Breast epithelium (tissue), 4 donors: ENCODE measurements around the gene NTHL1. TPM values are rescaled to one million over a fixed set of nuclear protein-coding genes. Genes with fewer than 3 reads are reported as not detected.

Experiments used
- DNase-seq, 2 donors: peaks; one replicate each; pipeline ENCODE4 v3.0.0-alpha.2; 2019; ENCODE audit warnings: low spot score in 2 of 2
- H3K27ac ChIP-seq, 2 donors: fragments of 200-600 bp; sonication (generic) in 1 of 2; one replicate each; pipeline ENCODE4 v1.5.1; 2016 to 2019; ENCODE audit warnings: mild to moderate bottlenecking in 1 of 2
- H3K27me3 ChIP-seq, 2 donors: fragments of 200-600 bp; sonication (generic) in 1 of 2; one replicate each; pipeline versions ENCODE4 v1.5.1 to v1.6.0; 2017 to 2019; ENCODE audit warnings: control low read depth in 1 of 2, mild to moderate bottlenecking in 1 of 2
- H3K36me3 ChIP-seq: fragments of 200-600 bp; one replicate; pipeline ENCODE4 v1.5.1; 2019
- H3K4me1 ChIP-seq, 2 donors: fragments of 200-600 bp; sonication (generic); one replicate each; pipeline ENCODE4 v1.5.1; 2016 to 2019; ENCODE audit warnings: control low read depth in 1 of 2
- H3K4me3 ChIP-seq, 3 donors: fragments of 200-600 bp; sonication (generic); 1 replicate in 2 of 3; 2 replicates in 1 of 3; pipeline ENCODE4 v1.5.1; 2016 to 2019; ENCODE audit warnings: mild to moderate bottlenecking in 3 of 3, moderate library complexity in 2 of 3
- H3K9me3 ChIP-seq, 2 donors: fragments of 200-600 bp; sonication (generic) in 1 of 2; one replicate each; pipeline ENCODE4 v1.5.1; 2016 to 2019; ENCODE audit warnings: control low read depth in 1 of 2
- CTCF ChIP-seq, 3 donors: fragments of 450-650 bp; IDR thresholded peaks; one replicate each; pipeline ENCODE4 v1.5.1; 2016 to 2017; ENCODE audit warnings: antibody characterized with exemption in 3 of 3, mild to moderate bottlenecking in 3 of 3, moderate library complexity in 3 of 3
- POLR2A ChIP-seq: fragments of 450-650 bp; IDR thresholded peaks from one replicate; pipeline ENCODE4 v1.6.1; 2016; ENCODE audit warnings: antibody characterized with exemption, mild to moderate bottlenecking, moderate library complexity
- POLR2AphosphoS5 ChIP-seq, 3 donors: sonication (generic); formaldehyde crosslinking; IDR thresholded peaks; one replicate each; pipeline ENCODE4 v1.6.1; 2017; ENCODE audit warnings: antibody characterized with exemption in 3 of 3
- intact Hi-C: fragments of 100-400 bp; cut with DNase I; formaldehyde crosslinking; loops from one replicate; pipeline ENCODE4 v1.15.1; 2023; ENCODE audit warnings: low total_unique reads
- total RNA-seq, 3 donors: library from RNA; depleted of rRNA; stranded (reverse); fragments of >200 nt; gene quantifications; one replicate each; pipeline ENCODE4 v1.1.0, GENCODE V29; 2016

The NTHL1 gene
- total RNA-seq, 3 donors from 2014 or later, result 10.6 to 27.9 (median 16.1) TPM

DNA sequence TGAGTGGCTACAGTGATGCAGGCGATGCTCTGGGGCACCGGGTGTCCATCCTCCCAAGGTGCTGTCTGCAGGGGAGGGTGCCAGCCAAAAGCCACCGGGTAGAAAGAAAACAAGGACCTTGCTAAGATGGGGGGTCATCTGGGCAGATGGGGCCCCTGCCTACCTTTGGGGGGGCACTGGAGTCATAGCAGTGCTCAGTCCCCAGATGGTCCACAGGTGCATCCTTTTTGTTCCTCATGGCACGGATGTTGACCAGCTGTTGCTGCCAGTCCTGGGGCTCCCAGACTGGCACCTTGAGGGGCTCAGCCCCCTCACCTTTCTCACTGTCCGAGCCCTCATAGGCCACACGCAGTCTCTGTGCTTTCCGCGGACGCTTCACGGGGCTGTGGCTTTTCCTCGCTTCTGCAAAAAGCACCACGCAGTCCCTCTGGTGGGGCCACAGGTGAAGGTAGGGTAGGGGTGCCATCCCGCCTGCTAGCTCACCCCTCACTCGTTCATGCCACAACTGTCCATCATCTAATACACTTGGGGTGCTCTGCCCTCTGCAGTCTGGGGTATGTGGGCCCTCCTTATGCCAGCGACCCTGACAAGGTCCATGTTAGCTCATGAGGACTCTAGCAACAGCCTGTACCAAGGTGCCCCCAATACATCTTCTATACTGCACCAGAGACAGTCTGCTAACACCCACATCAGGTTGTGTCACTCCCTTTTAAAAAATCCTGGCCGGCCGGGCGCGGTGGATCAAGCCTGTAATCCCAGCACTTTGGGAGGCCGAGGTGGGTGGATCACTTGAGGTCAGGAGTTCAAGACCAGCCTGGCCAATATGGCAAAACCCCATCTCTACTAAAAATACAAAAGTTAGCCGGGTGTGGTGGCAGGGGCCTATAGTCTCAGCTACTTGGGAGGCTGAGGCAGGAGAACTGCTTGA is 1.4 kb downstream of the NTHL1 start:
- Histone ChIP-seq H3K9me3 (no peaks in the 10 kb centered on the region), H3K27me3 (no peaks in the 10 kb centered on the region), H3K4me1 (peaks cover 13% of the 10 kb centered on the region in 2 donors), H3K36me3 (no peaks in the 10 kb centered on the region), H3K4me3 (peak overlapping the region in 1 of 3 donors; percentile 99), H3K27ac (peak overlapping the region in 1 of 2 donors; percentile 88)
- intact Hi-C loops, result no loop called here
- no peak for TF ChIP-seq POLR2A
- TF ChIP-seq CTCF (IDR thresholded peaks at IDR 0.05), result no peak
- TF ChIP-seq POLR2AphosphoS5 (IDR thresholded peaks at IDR 0.05), result no peak
- no peak for DNase-seq

DNA sequence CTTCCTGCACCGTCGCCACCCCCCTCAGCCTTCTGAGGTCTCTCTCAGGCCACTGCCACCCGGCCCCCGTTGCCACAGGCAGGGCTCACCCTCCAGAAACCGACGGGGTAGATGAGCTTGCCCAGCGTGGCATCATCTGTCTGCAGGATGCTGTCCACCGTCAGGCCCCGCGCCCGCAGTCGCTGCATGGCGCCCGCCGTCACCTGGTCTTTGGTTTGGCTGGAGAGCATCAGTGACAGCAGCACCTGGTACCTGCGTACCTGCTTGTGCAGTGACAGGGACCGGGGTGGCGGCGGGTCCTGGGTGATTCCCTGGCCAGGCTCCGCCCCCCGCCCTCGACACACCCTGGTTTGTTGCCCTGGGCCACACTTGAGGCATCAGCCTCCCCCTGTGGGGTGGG is 3.1 kb downstream of the NTHL1 start:
- no peaks in the 10 kb centered on the region for H3K27me3 ChIP-seq
- no peak overlapping the region for H3K4me3 ChIP-seq
- TF ChIP-seq POLR2AphosphoS5 (IDR thresholded peaks at IDR 0.05) (no peak), POLR2A (no peak), CTCF (IDR thresholded peaks at IDR 0.05) (no peak)
- peaks cover 13% of the 10 kb centered on the region in 2 donors for H3K4me1 ChIP-seq
- intact Hi-C loops, result no loop called here
- peak overlapping the region in 1 of 2 donors; percentile 32 for H3K27ac ChIP-seq
- no peak for DNase-seq
- H3K36me3 ChIP-seq, result no peaks in the 10 kb centered on the region
- H3K9me3 ChIP-seq, result no peaks in the 10 kb centered on the region

- DNase-seq, result no peak
- intact Hi-C loops, result no loop called here
- peak overlapping the region in 1 of 2 donors; percentile 32 for H3K27ac ChIP-seq
- H3K27me3 ChIP-seq, result no peaks in the 10 kb centered on the region
- peaks cover 10 to 13% of the 10 kb centered on the region in 2 donors for H3K4me1 ChIP-seq
- TF ChIP-seq POLR2A (no peak), POLR2AphosphoS5 (IDR thresholded peaks at IDR 0.05) (no peak), CTCF (IDR thresholded peaks at IDR 0.05) (no peak)
- H3K36me3 ChIP-seq, result no peaks in the 10 kb centered on the region
- no peak overlapping the region for H3K4me3 ChIP-seq
- H3K9me3 ChIP-seq, result no peaks in the 10 kb centered on the region
Measured at GRCh38 chr16:2043667-2044451, 3.8 kb downstream of the NTHL1 start.

DNA sequence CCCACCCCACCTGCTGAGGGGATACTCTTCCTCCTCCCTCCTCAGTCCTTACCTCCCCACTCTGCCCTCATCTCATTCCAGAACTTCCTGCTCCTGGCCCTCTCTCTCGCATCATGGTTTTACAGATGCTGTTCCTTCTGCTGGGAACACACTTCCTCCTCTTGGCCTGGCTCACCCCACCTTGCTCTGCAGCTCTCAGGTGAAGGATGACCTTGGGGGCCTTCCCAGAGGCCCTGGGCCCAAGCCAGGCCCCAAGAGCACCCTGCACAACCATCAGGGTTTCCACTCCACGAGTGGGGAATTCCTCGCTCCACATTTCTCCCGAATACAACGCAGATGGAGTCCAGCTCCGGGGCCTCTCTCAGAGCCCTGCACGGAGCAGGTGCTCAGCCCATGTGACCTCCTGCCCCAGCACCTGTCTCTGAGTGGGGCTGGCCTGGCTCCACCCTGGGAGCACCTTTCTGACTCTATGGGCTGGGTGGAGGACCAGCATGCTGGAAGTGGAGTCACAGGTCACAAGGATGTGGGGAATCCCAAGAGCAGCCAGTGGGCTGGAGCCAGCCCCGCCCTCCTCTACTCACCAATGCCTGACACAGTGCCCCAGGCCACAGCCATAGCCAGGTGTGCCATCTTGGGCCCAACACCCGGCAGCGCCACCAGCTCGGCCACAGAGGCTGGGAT is 4.5 kb downstream of the NTHL1 start:
- TF ChIP-seq POLR2A (no peak), POLR2AphosphoS5 (IDR thresholded peaks at IDR 0.05) (no peak), CTCF (IDR thresholded peaks at IDR 0.05) (no peak)
- no peak for DNase-seq

More for the DNA sequence above, 4.5 kb downstream of the NTHL1 start:
- intact Hi-C loops, result no loop called here
- H3K9me3 ChIP-seq, result no peaks in the 10 kb centered on the region
- no peak overlapping the region for H3K4me3 ChIP-seq
- H3K4me1 ChIP-seq, result peaks cover 6 to 15% of the 10 kb centered on the region in 2 donors
- no peaks in the 10 kb centered on the region for H3K27me3 ChIP-seq
- H3K36me3 ChIP-seq, result no peaks in the 10 kb centered on the region
- H3K27ac ChIP-seq, result peak overlapping the region in 1 of 2 donors; percentile 58
